Immature natural killer cell (primary cell): ENCODE results near the gene STK17B. TPM values are rescaled to one million over a fixed set of nuclear protein-coding genes. Genes with fewer than 3 reads are reported as not detected.
A peak's percentile ranks its signal among the peaks of the same experiment; 100 is the strongest.

Source experiments
- DNase-seq, 3 donors: peaks; one replicate each; pipeline ENCODE4 v3.0.0; 2022; ENCODE audit warnings: mixed read lengths in 1 of 3
- H3K27ac Mint-ChIP-seq, 6 donors: one replicate each; pipeline ENCODE4 v1.8.0; 2020; ENCODE audit warnings: mixed read lengths in 6 of 6, mild to moderate bottlenecking in 5 of 6, inconsistent platforms in 4 of 6, moderate library complexity in 3 of 6
- H3K27me3 Mint-ChIP-seq, 3 donors: one replicate each; pipeline ENCODE4 v1.8.0; 2020 to 2021; ENCODE audit warnings: low read depth in 3 of 3, mild to moderate bottlenecking in 3 of 3, mixed read lengths in 3 of 3, moderate library complexity in 3 of 3, inconsistent platforms in 1 of 3
- H3K36me3 Mint-ChIP-seq, 3 donors: one replicate each; pipeline ENCODE4 v1.8.0; 2020; ENCODE audit warnings: mixed read lengths in 3 of 3, inconsistent platforms in 2 of 3, mild to moderate bottlenecking in 2 of 3
- H3K4me1 Mint-ChIP-seq, 2 donors: one replicate each; pipeline ENCODE4 v1.8.0; 2020; ENCODE audit warnings: inconsistent platforms in 2 of 2, mild to moderate bottlenecking in 2 of 2, mixed read lengths in 2 of 2, moderate library complexity in 1 of 2
- H3K4me3 Mint-ChIP-seq, 5 donors: one replicate each; pipeline ENCODE4 v1.8.0; 2020; ENCODE audit warnings: mild to moderate bottlenecking in 5 of 5, mixed read lengths in 5 of 5, inconsistent platforms in 3 of 5, moderate library complexity in 3 of 5
- H3K9me3 Mint-ChIP-seq, 6 donors: one replicate each; pipeline ENCODE4 v1.8.0; 2020; ENCODE audit warnings: mild to moderate bottlenecking in 6 of 6, mixed read lengths in 6 of 6, inconsistent platforms in 4 of 6, moderate library complexity in 3 of 6
- polyA plus RNA-seq, 3 donors: library from polyadenylated mRNA; unstranded; fragments of 300-500 nt; fragmentation: Illumina TruSeq; gene quantifications; one replicate each; pipeline ENCODE4 v1.2.3, GENCODE V29; 2021

The STK17B gene
- polyA plus RNA-seq, 3 donors from 2014 or later = 45.8 to 68.1 (median 68.0) TPM

DNA sequence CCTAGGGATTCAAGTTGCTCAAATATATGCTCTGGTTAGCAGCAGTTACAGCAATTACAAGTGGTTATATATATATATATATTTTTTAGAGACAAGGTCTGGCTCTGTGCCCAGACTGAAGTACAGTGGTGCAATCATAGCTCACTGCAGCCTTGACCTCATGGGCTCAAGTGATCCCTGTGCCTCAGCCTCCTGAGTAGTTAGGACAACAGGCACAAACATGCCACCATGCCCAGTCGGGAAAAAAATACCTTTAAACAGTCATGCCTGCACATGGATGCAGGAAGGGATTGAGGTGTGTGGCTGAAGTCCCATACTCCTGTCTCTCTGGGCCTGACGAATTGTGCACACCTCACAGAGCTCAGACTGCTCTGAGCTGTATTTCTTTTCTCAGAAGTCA lies 83.2 kb downstream of the STK17B start:
- Mint-ChIP-seq H3K27me3 (peaks cover under 1 to 3% (median 3%) of the 10 kb centered on the region in 3 donors), H3K27ac (no peak overlapping the region), H3K4me1 (peaks cover 7 to 13% of the 10 kb centered on the region in 2 donors), H3K9me3 (peaks cover 0 to 2% (median 0%) of the 10 kb centered on the region in 6 donors), H3K36me3 (peaks cover 0 to 8% (median 6%) of the 10 kb centered on the region in 3 donors), H3K4me3 (no peak overlapping the region)
- no peak for DNase-seq

DNA sequence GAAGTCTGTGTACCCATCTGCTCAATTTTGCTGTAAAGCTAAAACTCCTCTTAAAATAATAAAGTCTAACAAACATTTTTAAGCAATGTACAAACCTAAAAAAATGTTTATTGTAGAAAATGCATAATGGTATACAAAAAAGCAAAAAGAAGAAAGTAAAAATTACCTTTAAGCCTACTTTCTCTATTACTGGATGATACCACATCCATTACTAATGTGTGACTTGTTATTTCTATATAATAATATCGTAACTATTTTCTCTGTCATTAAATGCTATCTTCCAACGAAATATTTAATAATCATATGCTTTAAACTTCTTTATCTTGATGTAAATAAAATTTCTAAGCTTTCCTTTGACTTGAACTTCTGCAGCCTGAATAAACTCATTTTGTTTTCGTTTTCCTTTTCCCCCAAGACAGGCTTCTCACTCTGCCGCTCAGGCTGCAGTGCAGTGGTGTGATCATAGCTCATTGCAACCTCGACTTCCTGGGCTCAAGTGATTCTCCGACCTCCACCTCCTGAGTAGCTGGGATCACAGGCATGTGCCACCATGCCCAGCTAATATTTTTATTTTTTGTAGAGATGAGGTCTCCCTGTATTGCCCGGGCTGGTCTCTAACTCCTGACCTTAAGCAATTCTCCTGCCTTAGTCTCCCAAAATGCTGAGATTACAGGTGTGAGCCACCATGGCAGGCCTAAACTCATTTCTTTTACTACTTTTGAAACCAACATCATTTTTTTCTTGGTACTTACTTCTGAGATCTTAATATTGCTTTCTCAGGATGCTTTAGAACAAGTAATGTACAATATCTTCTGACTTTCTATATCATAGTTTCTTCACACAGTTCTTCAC lies 84.6 kb downstream of the STK17B start:
- peak overlapping the region in 2 of 6 donors; percentile 6 to 31 for H3K27ac Mint-ChIP-seq
- H3K36me3 Mint-ChIP-seq = peaks cover 0 to 12% (median 6%) of the 10 kb centered on the region in 3 donors
- H3K4me3 Mint-ChIP-seq = peak overlapping the region in 2 of 5 donors; percentile 1 to 25
- DNase-seq = no peak
- peaks cover 0 to 6% (median 0%) of the 10 kb centered on the region in 6 donors for H3K9me3 Mint-ChIP-seq
- peaks cover 7 to 13% of the 10 kb centered on the region in 2 donors for H3K4me1 Mint-ChIP-seq
- H3K27me3 Mint-ChIP-seq = peaks cover 0 to 6% (median 3%) of the 10 kb centered on the region in 3 donors

DNA sequence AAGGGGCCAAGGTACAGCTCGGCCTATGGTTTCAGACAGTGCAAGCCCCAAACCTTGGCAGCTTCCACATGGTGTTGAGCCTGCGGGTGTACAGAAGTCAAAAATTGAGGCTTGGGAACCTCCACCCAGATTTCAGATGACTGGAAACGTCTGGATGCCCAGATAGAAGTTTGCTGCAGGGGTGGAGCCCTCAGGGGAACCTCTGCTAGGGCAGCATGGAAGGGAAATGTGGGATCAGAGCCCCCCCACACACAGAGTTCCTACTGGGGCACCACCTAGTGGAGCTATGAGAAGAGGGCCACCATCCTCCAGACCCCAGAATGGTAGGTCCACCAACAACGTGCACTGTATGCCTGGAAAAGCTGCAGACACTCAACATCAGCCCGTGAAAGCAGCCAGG lies 87.8 kb downstream of the STK17B start:
- H3K4me1 Mint-ChIP-seq = peaks cover 7 to 11% of the 10 kb centered on the region in 2 donors
- H3K36me3 Mint-ChIP-seq = peaks cover 0 to 12% (median 6%) of the 10 kb centered on the region in 3 donors
- no peak for DNase-seq
- peaks cover 0 to 3% (median 1%) of the 10 kb centered on the region in 3 donors for H3K27me3 Mint-ChIP-seq
- no peak overlapping the region for H3K27ac Mint-ChIP-seq
- no peak overlapping the region for H3K4me3 Mint-ChIP-seq
- H3K9me3 Mint-ChIP-seq = peaks cover 0 to 6% (median 0%) of the 10 kb centered on the region in 6 donors

Other genes starting within 250 kb of the STK17B start
- under 1 TPM in 1 of 3 donors, not detected in 2; 0.69 TPM for gene DNAH7, start 102.7 kb downstream of the STK17B start, polyA plus RNA-seq